ENCODE data around the gene RPTOR.

RPTOR gene

GRCh38 chr17:80936723-80937122 lies 392.1 kb downstream of the RPTOR start:
- DNase-seq, result no peak

DNA sequence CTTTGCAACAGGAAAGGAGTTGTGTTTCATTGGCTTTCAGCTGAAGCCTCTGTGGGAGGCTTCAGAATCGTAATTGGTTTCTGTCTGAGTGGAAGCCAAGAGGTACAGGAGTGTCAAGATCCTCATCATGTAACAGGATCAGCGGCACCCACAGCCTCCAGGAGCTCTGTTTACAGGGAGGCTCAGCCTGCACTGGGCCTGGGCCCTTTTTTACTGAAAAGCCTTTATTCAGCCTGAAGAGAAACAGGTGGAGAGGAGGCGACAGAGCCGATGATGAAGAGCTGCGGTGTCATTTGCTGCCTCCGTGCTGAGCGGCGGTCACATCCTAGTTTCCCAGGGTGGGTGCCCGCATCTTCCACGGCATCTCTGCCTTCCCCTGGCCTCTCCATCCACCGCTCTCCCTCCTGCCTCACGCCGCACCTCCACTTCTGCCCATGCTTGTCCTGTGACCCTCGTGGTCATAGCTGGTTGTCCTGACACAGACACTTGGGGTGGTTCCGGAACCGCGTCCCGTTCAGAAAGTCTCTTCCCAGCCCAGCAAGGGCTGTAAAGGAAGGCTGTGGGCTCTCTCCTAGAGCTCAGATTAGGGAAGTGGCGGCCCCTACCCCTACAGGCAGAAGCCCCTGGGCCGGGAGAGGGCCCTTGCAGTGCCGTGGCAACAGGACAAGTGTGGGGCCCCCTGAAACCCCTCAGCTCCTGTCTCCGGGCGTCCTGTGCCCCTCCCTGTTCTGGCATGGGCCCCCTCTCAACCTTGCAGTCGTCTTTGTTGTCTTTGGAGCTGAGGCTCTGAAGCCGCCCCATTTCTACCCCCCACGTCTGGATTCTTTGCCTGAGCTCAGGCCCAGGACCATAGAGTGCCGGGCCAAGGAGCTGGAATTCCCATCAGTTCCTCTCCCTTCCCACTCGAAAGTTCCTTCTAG lies 393.1 kb downstream of the RPTOR start:
- DNase-seq, result no peak

- DNase-seq, result no peak
These were observed 393.9 kb downstream of the RPTOR start for GRCh38 chr17:80938556-80938955.

GRCh38 chr17:80939151-80940145 lies 394.8 kb downstream of the RPTOR start:
- DNase-seq, result no peak

- DNase-seq, result no peak
These were observed 395.8 kb downstream of the RPTOR start for GRCh38 chr17:80940171-80941123.

DNA sequence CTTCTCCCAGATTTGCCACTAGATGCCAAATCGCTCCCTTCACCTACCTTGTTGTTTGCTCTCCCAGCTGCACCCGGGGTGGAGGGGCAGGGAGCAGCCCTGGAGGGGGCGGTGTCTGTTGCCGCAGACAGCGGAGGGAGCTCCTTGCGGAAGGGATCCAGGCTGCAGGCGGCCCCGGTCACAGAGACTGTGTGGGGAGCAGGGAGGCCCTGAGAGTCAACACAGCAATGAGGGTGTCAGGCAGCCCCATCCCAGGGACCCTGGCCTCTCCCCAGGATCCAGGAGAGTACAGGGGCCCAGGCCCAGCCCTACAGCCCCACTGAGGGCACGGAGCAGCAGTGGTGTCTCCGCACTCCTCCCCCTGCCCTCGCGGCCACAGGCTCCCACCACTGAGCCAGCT lies 396.5 kb downstream of the RPTOR start:
- no peak for DNase-seq

- no peak for DNase-seq
These were observed 397.2 kb downstream of the RPTOR start for GRCh38 chr17:80941743-80942422.

- no peak for DNase-seq
These were observed 398.0 kb downstream of the RPTOR start for GRCh38 chr17:80942423-80943345.

- DNase-seq, result no peak
These were observed 398.9 kb downstream of the RPTOR start for GRCh38 chr17:80943346-80944145.

DNA sequence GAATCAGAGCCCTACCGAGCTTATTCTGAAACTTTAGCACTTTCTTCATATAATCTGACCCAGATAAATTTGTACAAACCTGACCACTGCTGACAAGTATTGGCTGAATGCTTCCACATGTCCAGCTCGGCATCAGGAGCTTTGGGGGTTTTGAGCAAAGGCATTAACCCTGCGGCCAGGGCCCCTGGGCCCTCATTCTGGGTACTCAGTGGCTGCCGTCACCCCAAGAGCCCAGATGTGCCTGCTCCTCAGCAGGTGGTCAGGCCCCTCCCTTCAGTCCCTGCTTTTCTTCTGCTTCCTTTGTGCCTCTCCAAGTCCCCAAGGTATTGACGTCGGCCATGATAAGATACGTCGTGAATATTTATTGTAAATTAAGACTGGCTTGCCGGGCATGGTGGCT lies 399.7 kb downstream of the RPTOR start:
- no peak for DNase-seq

DNA sequence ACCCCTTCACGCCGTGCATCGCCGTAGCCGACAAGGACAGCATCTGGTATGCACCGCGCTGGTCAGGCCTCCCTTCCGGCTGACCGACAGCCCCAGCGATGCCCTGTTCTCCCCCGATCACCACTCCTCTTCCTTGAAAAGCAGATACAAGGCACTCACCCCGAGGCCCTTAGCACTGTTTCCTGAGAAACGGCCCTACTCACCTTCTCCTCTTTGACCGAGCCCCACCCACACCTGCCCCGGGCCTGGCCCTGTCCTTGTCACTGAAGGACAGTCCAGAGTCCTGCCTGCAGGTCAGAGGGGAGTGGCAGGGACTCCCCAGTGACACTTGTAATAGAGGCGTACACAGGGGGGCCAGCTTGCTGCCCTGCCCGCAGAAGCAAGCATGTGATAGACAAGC lies 401.1 kb downstream of the RPTOR start:
- DNase-seq, result no peak

DNA sequence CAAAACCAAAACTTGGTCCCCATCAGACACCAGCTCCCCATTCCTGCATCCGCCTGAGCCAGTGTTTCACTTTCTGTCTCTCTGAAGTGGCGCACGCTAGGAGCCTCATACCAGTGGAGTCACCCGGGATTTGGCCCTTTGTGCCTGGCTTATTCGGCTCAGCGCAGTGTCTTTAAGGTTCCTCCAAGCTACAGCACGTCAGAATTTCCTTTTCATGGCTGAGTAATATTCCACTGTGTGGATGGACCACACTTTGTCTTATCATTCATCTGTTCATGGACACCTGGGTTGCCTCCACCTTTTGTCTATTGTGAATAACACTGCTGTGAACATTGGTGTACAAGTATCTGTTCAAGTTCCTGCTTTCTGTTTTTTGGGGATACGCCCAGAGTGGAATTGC lies 401.8 kb downstream of the RPTOR start:
- no peak for DNase-seq

- DNase-seq, result no peak
These were observed 402.7 kb downstream of the RPTOR start for GRCh38 chr17:80947200-80947940.

GRCh38 chr17:80948019-80948975 lies 403.7 kb downstream of the RPTOR start:
- no peak for DNase-seq

DNA sequence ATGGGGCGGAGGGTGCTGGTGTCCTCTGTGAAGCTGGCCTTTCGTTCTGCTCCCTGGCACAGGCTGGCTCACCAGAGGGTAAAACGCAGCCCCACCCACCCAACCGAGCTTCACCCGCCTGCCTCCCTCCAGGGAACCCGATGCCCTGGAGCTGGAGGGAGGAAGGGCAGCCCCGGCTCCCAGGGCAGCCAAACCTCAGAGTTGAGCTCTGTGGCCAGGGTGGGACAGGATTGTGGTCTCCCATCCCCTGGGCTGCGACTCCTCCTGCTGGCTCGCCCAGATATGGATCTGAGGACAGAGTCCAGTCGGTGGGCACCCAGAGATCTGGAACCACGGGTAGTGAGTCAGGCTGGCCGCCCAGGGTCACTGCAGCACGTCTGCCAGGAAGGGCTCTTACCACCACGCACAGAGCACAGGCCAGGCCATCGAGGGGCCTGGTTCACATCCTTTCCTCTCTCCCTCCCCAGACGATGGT lies 404.4 kb downstream of the RPTOR start:
- no peak for DNase-seq

DNA sequence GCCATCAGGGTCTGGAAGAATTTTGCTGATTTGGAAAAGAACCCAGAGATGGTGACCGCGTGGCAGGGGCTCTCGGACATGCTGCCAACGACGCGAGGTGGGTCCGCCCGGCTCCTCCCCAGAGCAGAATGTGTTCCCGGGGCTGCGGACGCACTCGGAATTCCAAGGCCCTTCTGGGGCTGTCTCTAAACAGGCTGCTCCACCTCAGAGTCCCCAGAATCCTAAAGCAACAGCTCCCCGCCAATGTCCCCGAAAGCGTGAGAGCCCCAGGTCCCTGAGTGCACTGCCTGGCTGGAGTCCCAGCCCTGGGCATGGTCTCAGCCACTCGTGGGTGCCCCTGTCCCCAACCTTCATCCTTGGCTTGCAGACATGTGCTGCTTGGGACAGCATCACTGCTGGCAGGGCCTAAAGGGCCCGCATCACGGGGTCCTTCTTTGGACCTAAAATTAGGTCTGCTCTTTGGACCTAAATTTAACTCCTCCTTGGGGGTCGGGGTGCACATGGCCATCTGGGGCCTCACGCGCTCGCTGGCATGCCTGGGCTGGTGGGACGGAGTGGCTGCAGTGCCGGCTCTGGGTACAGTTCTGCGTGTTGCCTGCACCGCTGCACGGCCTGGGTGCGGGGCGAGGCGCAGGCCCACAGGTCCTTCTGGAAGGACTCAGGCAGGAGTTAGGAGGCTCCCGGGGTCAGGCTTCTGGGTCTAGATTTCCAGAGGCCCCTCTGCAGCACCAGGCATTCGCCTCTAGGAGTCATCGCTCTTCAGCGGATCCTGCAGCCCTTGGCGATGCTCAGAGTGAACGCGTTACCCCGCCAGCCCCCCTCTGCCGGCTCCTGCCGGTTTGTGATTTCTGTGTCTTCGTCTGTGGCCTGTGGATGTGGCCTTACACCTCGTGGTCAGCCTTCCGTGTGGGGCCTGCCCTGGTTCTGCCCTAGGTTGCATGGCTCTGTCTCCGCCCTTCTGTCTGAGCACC lies 405.1 kb downstream of the RPTOR start:
- DNase-seq, result no peak
